Thyroid gland (tissue), 4 donors: ENCODE measurements around the gene IFI44L. TPM values are rescaled to one million over a fixed set of nuclear protein-coding genes. Genes with fewer than 3 reads are reported as not detected.

Source experiments
- DNase-seq, 2 donors: peaks; one replicate each; pipeline ENCODE4 v3.0.0-alpha.2; 2019
- H3K27ac ChIP-seq, 3 donors: fragments of 200-600 bp; sonication (generic); 1 replicate in 2 of 3; 2 replicates in 1 of 3; pipeline ENCODE4 v1.5.1; 2016 to 2019; ENCODE audit warnings: mild to moderate bottlenecking in 1 of 3, moderate library complexity in 1 of 3
- H3K27me3 ChIP-seq: fragments of 200-600 bp; sonication (generic); one replicate; pipeline ENCODE4 v1.5.1; 2019
- H3K36me3 ChIP-seq, 2 donors: fragments of 200-600 bp; sonication (generic); one replicate each; pipeline ENCODE4 v1.5.1; 2016 to 2019
- H3K4me1 ChIP-seq, 2 donors: fragments of 200-600 bp; sonication (generic); one replicate each; pipeline ENCODE4 v1.5.1; 2017 to 2019
- H3K4me3 ChIP-seq, 3 donors: fragments of 200-600 bp; sonication (generic); replicated peaks in 1 of 3; 1 replicate in 2 of 3; 2 replicates in 1 of 3; pipeline ENCODE4 v1.5.1; 2016; ENCODE audit warnings: mild to moderate bottlenecking in 1 of 3
- H3K9me3 ChIP-seq: fragments of 200-600 bp; sonication (generic); one replicate; pipeline ENCODE4 v1.5.1; 2017
- CTCF ChIP-seq, 6 experiments: fragments of 200-600 bp in 3 of 6; fragments of 450-650 bp in 3 of 6; sonication (generic) in 3 of 6; IDR thresholded peaks; one replicate each; pipeline ENCODE4 v1.5.1; 2016 to 2019; ENCODE audit warnings: antibody characterized with exemption in 6 of 6, mild to moderate bottlenecking in 2 of 6, inconsistent platforms in 1 of 6, moderate library complexity in 1 of 6
- POLR2A ChIP-seq, 2 donors: fragments of 450-650 bp; IDR thresholded peaks; one replicate each; pipeline ENCODE4 v1.6.1; 2017; ENCODE audit warnings: antibody characterized with exemption in 2 of 2, mild to moderate bottlenecking in 2 of 2, moderate library complexity in 1 of 2
- WGBS, 2 donors: methylation state at CpG; one replicate each; pipeline ENCODE4 v1.1.5; 2017; 5-methylcytosine and 5-hydroxymethylcytosine counted together
- intact Hi-C: fragments of 100-400 bp; cut with DNase I; formaldehyde crosslinking; loops from one replicate; pipeline ENCODE4 v1.15.1; 2023
- total RNA-seq, 4 donors: library from RNA; depleted of rRNA; stranded (reverse); fragments of >200 nt; gene quantifications; one replicate each; pipeline ENCODE4 v1.2.3, GENCODE V29; 2016

The IFI44L gene
- total RNA-seq, 4 donors from 2014 or later, result 8.1 to 22.9 (median 12.2) TPM

DNA sequence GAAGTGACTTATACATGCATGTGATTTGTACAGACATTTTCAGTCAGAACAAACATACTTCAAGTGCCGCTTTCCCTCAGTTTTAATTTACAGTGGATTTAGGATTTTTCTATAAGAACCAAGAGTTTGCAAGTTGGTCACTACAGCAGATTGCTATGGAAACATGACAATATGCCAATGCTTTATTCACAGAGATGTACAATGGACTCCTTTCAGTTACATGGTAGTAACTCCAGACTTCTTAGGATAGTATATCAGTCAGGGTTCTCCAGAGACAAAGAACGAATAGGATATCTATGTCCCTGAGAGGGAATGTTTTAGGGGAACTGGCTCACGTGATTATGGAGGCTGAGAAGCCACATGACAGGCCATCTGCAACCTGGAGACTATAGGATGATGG lies 56.7 kb downstream of the IFI44L start:
- H3K36me3 ChIP-seq, result no peaks in the 10 kb centered on the region
- TF ChIP-seq CTCF (IDR thresholded peaks at IDR 0.05) (no peak), POLR2A (IDR thresholded peaks at IDR 0.05) (no peak)
- intact Hi-C loops, result loop anchor here (2.0 to 10.0 kb wide), 2 partner anchors 60 to 552 kb away; no protein-coding TSS in a partner anchor
- no peaks in the 10 kb centered on the region for H3K4me1 ChIP-seq
- no peak overlapping the region for H3K4me3 ChIP-seq
- WGBS, 2 donors, result 75 to 83% methylated on average over 3 of the region's 3 CpGs
- no peak for DNase-seq
- no peaks in the 10 kb centered on the region for H3K9me3 ChIP-seq
- no peak overlapping the region for H3K27ac ChIP-seq
- no peaks in the 10 kb centered on the region for H3K27me3 ChIP-seq

DNA sequence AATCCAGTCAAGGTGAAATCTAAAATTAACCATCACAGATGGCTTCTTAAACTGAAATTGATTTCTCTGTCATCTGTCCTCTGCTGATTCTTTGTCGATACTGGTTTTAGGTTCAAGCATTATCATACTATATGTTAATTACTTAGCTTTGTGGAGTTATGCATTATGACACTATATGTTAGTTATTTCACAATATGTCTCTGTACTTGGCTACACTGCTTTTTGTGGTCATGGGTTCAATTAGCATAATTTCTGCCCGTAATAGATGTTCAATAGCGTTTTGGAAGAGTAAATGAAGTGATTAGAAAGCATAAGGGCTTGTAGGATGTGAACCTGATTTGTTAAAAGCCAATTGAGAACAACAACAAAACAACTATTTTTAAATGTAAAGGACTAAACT lies 57.5 kb downstream of the IFI44L start:
- Histone ChIP-seq H3K27me3 (no peaks in the 10 kb centered on the region), H3K36me3 (no peaks in the 10 kb centered on the region), H3K4me3 (no peak overlapping the region), H3K27ac (no peak overlapping the region), H3K9me3 (no peaks in the 10 kb centered on the region), H3K4me1 (no peaks in the 10 kb centered on the region)
- intact Hi-C loops, result loop anchor here (2.0 to 10.0 kb wide), 2 partner anchors 61 to 553 kb away; no protein-coding TSS in a partner anchor
- TF ChIP-seq POLR2A (IDR thresholded peaks at IDR 0.05), result no peak
- TF ChIP-seq CTCF (IDR thresholded peaks at IDR 0.05), result no peak
- no peak for DNase-seq
- 95 to 96% methylated on average over 3 of the region's 3 CpGs for WGBS, 2 donors

- no peak for DNase-seq
- intact Hi-C loops, result loop anchor here (10.0 kb wide), 1 partner anchor 554 kb away; no protein-coding TSS in a partner anchor
- Histone ChIP-seq H3K27ac (no peak overlapping the region), H3K36me3 (no peaks in the 10 kb centered on the region), H3K4me3 (no peak overlapping the region), H3K9me3 (no peaks in the 10 kb centered on the region), H3K4me1 (no peaks in the 10 kb centered on the region), H3K27me3 (no peaks in the 10 kb centered on the region)
- TF ChIP-seq CTCF (IDR thresholded peaks at IDR 0.05) (no peak), POLR2A (IDR thresholded peaks at IDR 0.05) (no peak)
These were observed 58.1 kb downstream of the IFI44L start for GRCh38 chr1:78678324-78678723.

- H3K4me3 ChIP-seq, result no peak overlapping the region
- H3K4me1 ChIP-seq, result no peaks in the 10 kb centered on the region
- H3K36me3 ChIP-seq, result no peaks in the 10 kb centered on the region
- no peaks in the 10 kb centered on the region for H3K9me3 ChIP-seq
- no peak for DNase-seq
- TF ChIP-seq POLR2A (IDR thresholded peaks at IDR 0.05) (no peak), CTCF (IDR thresholded peaks at IDR 0.05) (no peak)
- no peak overlapping the region for H3K27ac ChIP-seq
- intact Hi-C loops, result no loop called here
- no peaks in the 10 kb centered on the region for H3K27me3 ChIP-seq
- 82 to 88% methylated on average over 2 of the region's 2 CpGs for WGBS, 2 donors
These were observed 61.0 kb downstream of the IFI44L start for GRCh38 chr1:78681265-78681664.

DNA sequence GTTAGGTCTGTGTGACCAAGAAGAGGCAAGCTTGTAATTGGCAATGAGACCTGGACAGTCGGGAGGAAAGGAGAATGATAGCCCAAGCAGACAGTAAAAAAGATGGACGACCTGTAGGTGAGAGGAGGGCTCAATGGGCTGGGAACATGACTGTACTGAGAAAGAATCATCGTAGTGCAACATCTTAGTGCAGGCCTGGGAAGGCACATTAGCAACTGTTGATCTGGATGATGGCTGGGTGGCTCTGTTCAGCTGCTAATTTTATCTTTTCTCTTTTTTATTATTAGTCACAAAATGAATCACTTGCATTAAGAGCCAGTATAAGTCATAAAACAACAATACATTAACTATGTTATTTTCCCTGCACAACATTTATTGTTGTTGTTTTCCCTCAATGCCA lies 62.2 kb downstream of the IFI44L start:
- Histone ChIP-seq H3K9me3 (no peaks in the 10 kb centered on the region), H3K4me3 (no peak overlapping the region), H3K27ac (no peak overlapping the region), H3K4me1 (no peaks in the 10 kb centered on the region), H3K27me3 (no peaks in the 10 kb centered on the region), H3K36me3 (no peaks in the 10 kb centered on the region)
- no peak for TF ChIP-seq CTCF (IDR thresholded peaks at IDR 0.05)
- TF ChIP-seq POLR2A (IDR thresholded peaks at IDR 0.05), result no peak
- intact Hi-C loops, result no loop called here
- WGBS, 2 donors, result 71 to 74% methylated on average over 3 of the region's 3 CpGs
- no peak for DNase-seq
